GM18508 (cell line): ENCODE results near the gene RNF121.

Source experiments
- ATAC-seq: cut with Tn5 transposase; IDR thresholded peaks from one replicate; pipeline ENCODE4 v1.9.1; 2021; ENCODE audit warnings: moderate number of reproducible peaks; ENCODE audit not compliant: insufficient read depth, unreplicated experiment

The RNF121 gene

GRCh38 chr11:72002841-72003775, 74.3 kb downstream of the RNF121 start:
- no peak for ATAC-seq

- ATAC-seq, result no peak
Measured at GRCh38 chr11:72003776-72004171, 74.9 kb downstream of the RNF121 start.

- ATAC-seq, result no peak
Measured at GRCh38 chr11:72004515-72005346, 75.9 kb downstream of the RNF121 start.

GRCh38 chr11:72005347-72006260, 76.8 kb downstream of the RNF121 start:
- ATAC-seq, result no peak

- no peak for ATAC-seq
Measured at GRCh38 chr11:72006309-72007088, 77.7 kb downstream of the RNF121 start.

GRCh38 chr11:72007089-72007476, 78.2 kb downstream of the RNF121 start:
- no peak for ATAC-seq

GRCh38 chr11:72007587-72007986, 78.7 kb downstream of the RNF121 start:
- no peak for ATAC-seq

- ATAC-seq, result no peak
Measured at GRCh38 chr11:72008728-72009127, 79.9 kb downstream of the RNF121 start.

GRCh38 chr11:72009156-72009555, 80.3 kb downstream of the RNF121 start:
- no peak for ATAC-seq

GRCh38 chr11:72010529-72011233, 81.8 kb downstream of the RNF121 start:
- ATAC-seq, result no peak

GRCh38 chr11:72012091-72012630, 83.3 kb downstream of the RNF121 start:
- no peak for ATAC-seq

- no peak for ATAC-seq
Measured at GRCh38 chr11:72012897-72013721, 84.3 kb downstream of the RNF121 start.

- ATAC-seq, result no peak
Measured at GRCh38 chr11:72013765-72014711, 85.2 kb downstream of the RNF121 start.

- ATAC-seq, result no peak
Measured at GRCh38 chr11:72014761-72015320, 86.0 kb downstream of the RNF121 start.

- ATAC-seq, result no peak
Measured at GRCh38 chr11:72015511-72016061, 86.7 kb downstream of the RNF121 start.

- no peak for ATAC-seq
Measured at GRCh38 chr11:72018171-72018570, 89.3 kb downstream of the RNF121 start.
